Medulla oblongata (tissue), 1 donor: ENCODE measurements around the gene ABCA4.

Experiments
- DNase-seq: peaks from one replicate; pipeline ENCODE4 v3.0.0-alpha.2; 2015; ENCODE audit errors: extremely low spot score

ABCA4 gene

DNA sequence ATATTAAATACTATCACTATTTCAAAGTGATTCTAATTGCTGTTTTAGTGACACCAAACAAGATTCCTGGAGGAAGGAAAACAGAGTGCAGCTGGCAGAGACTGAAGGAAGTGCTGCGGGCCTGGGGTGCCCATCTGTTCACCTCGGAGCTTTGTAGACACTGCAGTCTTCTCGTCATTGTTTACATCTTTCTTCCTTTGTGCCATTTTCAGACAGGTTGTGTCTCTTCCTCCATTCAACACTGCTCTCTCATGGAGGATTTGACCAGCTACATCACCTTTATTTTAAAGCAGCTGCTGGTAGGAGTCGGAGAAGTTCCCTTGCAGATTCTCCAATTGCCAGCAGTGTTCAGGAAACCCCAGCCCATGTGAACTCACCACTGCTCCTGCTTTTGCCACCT, 37.3 kb downstream of the ABCA4 start:
- DNase-seq = no peak

- no peak for DNase-seq
Observed at GRCh38 chr1:94081566-94082344, 39.2 kb downstream of the ABCA4 start.

GRCh38 chr1:94079989-94080388, 41.0 kb downstream of the ABCA4 start:
- DNase-seq = no peak

- DNase-seq = no peak
Observed at GRCh38 chr1:94079080-94079940, 41.6 kb downstream of the ABCA4 start.

DNA sequence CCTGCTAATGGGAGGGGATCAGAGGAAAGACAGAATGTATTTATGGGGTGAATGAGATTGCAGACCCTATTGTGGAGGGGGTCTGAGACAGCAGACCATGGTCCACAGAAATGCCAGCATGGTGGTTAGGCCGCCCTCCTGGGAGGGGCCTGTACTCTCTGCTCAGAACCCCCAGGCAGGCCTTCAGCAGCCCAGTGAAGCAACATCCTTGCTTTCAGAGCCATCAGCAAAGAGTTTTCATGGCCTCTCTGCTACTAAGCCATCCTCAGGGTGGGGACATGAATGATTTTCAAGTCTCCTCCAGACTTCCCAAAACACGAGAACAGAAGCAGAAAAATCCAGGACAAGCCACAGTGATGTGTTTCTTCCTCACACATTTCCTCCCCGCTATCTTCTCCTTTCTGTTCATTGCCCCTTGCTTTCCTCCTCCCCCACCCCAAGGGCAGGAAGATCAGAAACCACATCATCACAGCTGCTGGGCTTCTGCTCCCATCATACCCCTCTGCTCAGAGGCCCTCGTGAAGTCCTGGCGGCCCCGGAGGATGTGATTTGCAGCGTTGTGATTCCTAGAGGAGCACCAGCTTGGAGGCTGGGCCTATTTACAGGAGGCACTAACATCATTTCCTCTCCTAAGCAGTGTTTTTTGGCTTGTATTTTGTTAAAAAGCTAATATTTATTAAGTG, 48.0 kb downstream of the ABCA4 start:
- no peak for DNase-seq

- no peak for DNase-seq
Observed at GRCh38 chr1:94071976-94072375, 49.0 kb downstream of the ABCA4 start.

DNA sequence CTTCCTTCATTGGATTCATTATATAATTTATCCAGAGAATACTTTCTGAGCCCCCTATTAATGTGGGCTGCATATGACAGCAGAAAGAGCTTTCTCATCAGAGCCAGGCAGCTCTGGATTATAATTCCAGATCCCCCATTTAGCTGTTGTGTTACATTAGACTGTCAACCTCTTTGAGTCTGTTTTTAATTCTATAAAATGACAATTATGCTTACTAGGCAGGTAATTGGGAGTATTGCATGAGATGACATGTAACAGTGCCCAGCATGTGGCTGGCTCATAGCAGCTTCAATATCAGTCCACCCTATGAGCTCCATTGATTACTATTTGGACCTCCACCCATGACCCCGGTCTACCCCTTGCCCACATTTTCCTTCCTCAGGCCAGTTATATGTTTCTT, 49.6 kb downstream of the ABCA4 start:
- DNase-seq = no peak

DNA sequence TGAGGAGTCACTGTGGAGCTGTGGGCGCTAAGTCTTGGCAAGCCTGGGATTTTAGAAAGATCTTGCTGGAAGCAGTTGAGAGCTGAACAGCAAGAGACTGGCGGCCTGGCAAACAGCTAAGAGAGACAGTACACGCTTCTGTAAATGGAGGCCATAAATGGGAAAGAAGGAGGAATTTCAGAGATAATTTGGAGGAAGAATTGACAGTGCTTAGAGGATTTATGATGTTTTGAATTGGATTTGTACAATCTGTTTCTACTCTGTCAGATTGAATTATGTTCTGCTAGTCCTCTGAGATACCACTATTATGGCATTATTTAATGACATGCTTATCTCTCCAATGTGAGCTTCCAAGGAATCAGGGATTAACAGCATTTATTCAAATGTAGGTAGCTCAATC, 50.1 kb downstream of the ABCA4 start:
- no peak for DNase-seq

GRCh38 chr1:94069919-94070285, 51.0 kb downstream of the ABCA4 start:
- no peak for DNase-seq

DNA sequence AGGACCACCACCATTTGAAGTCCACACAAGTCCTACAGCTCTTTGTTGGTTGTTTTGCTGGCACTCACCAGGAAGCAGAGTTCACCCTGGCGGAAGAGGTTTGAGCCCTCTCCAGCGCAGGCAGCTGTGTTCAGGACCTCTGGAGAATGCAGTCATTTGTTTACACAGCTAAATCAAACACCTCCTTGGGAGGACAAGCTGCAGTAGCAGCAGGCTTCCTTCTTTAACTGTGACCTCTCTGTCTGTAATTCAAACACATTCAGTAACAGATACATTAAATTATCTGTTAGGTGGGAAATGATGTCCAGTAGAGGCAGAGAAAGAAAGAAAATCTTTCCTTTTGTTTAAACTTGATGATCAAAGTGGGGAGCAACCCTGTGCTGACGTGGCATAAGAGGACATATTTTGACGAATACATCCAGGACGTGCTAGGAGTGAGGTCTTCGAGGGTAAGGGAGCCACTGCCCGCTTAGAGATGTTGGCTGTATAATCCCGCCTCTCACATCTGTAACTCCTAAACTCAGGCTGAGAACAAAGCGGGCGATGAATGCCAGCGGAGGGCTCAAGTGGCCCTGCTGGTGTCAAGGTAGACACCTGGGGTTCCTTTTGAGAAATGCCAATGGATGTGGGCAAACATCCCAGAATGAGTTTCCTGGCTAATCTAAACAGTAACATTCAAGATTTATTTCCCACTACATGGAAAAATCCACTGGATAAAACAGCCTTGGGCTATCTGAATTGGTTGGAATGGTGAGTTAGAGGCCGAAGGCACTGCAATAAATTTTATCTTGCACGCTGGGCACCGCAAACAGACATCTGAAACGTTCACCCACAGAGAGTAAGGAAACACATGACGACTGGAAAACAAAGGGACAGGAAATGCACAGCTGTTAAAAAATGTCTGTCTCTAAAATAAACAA, 51.7 kb downstream of the ABCA4 start:
- peak; percentile 19 for DNase-seq

DNA sequence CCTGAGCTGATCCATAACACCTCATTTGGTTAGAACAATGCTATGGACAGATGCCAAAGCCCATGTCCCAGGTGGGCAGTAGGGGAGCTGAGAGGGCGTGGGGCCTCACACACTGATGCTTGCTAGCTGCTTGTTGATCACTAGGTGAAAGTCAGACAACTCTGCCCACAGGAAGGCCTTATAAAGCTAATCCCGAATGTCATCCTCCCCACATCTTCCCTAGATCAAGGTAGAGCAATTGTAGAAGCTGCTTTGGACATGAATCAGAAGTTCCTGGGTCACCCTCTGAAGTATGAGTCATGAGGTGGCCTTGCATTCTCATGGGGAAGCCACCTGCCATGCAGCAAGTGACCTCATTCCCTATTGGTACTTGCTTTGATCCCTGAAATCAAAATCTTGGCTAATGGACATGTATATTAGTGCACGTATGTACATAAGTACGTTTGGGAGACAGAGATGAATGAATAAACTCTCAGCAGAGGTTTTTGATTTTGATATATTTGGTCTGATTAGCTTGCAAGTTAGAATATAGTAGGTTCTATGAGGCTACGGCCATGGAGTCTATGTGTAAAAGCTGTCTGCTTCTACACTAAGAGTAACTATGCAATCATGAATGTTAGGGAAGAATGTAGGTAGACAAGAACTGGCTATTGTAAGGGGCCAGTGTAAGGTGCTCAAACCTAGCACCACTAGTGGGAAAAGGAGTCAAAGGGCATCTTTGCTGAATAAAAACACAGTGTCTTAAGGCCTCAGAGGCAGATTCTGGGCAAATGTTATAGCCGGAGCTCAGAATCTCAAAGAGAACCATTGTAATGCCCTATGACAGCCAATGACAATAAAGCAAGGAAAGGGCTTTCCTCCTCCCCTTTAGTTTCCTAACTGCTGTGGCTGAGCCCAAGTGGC, 52.6 kb downstream of the ABCA4 start:
- no peak for DNase-seq

GRCh38 chr1:94067196-94067595, 53.8 kb downstream of the ABCA4 start:
- no peak for DNase-seq

GRCh38 chr1:94063379-94063778, 57.6 kb downstream of the ABCA4 start:
- DNase-seq = peak; percentile 37

DNA sequence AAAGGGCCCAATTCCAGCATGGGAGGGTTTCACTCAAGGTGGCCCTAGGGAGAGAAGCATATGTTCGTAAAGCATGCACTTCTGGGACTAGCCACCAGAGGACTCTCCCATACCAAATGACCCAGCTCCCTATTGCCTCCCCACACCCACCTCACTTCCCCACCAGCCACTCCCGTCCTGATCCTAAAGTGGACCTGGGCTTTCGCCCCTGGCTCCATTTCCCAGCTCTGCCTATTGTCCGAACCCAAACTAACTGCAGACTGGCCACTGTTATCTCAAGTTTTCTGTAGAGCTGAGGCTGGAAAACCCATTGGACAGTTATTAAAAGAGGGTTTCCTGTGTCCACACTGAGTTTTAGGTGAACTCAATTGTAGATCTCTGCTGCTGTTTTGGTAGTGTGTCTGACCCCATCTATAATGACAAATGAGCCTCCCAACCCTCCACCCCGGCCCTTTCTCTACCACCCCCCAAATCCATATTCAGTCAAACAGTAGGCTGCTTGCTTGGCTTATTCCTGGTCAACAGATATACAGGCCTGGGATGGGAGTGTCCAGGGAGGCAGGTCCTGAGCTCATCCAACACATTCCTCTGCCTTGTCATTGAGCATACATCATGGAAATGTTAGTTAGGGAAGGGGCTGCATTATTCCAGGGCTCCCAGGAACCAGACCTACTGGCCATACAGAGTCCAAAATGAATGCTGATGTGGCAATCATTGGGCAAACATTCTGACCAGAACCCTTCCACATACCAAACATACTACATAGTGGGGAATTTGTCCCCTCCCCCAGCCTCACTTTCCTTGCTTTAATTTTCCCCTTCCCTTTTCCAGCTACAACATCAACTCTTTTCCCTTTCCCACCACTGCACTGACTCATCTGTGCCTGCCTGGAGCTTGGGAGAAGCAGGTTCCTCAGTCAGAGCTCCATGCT, 59.2 kb downstream of the ABCA4 start:
- peak; percentile 81 for DNase-seq

DNA sequence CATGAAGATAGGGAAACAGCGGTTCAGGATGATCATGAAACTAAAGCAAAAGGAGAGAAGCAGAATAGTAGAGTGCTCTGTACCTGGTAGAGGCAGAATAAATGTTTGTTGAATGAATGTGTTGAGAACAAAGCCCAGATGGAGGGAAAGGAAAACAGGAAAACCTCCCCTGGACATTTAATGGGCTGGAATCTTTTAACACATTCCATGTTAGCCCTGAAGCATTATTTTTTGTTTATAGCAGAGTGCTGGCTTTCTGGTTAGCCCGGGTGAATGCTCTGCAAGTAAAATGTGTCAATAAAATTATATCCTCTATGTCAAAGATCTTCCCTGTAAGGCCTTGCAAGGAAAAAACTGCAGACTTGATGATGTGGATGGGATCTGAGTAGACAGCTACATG, 60.2 kb downstream of the ABCA4 start:
- DNase-seq = no peak

- DNase-seq = no peak
Observed at GRCh38 chr1:94058766-94059165, 62.2 kb downstream of the ABCA4 start.

DNA sequence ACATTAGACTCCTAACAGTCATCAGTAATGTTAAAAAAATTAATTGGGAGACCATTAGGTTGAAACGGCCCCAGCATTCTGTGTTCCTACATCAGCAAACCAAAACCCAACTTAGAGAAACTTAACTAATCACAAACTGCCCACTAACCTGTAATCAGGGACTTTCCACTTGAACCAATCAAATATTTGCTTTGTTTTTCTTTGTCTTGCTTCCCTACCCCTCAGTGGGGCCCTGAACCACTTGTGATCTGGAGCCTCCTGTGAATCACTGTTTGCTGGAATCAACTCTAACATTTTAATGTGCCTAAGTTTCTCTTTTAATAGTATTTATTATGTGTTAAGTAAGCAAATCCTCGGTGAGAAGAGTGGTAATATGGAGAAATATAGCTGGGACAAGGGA, 64.0 kb downstream of the ABCA4 start:
- DNase-seq = no peak

GRCh38 chr1:94056171-94056570, 64.8 kb downstream of the ABCA4 start:
- no peak for DNase-seq

DNA sequence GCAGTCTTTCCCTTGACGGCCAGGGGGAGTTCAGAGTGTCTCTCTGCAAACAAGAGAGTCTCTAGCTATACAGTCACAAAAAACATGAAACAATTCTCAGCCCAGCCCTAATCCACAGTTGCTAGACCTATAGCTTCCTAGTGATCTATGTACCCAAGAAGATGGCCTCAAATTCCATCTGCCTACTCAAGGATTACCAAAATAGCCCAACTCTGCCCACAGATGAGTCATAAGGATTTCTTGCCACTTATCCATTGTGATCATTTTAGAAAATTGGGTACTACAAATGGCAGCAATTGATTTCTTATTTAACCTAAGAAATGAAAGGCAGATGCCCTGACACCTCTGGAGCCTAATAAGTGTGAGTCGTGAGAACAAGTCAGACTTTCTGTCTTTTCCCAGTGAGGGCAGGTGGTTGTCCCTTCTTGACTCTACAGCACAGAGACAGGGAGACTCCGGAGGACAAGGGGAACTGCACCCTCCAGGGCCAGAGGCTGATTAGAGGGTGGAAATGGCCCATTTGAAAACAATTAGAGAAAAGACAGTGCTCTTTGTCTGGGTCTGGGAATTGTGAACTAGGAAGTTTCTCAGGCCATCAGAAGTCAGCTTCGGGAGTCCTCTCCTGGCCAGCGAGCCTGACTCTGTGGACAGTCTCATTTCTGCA, 65.4 kb downstream of the ABCA4 start:
- no peak for DNase-seq
